ENCODE data around the gene CSF1.

Gene CSF1

GRCh38 chr1:109901524-109902145, 9.0 kb upstream of the CSF1 start:
- peak; percentile 52 for DNase-seq (ENCODE audit: low spot score)

GRCh38 chr1:109902204-109902985, 8.3 kb upstream of the CSF1 start:
- no peak for DNase-seq (ENCODE audit: low spot score)

GRCh38 chr1:109903376-109903930, 7.2 kb upstream of the CSF1 start:
- no peak for DNase-seq (ENCODE audit: low spot score)

- no peak for DNase-seq (ENCODE audit: low spot score)
Measured at GRCh38 chr1:109904105-109904817, 6.4 kb upstream of the CSF1 start.

- DNase-seq (ENCODE audit: low spot score): no peak
Measured at GRCh38 chr1:109905491-109905890, 5.2 kb upstream of the CSF1 start.

- DNase-seq (ENCODE audit: low spot score): no peak
Measured at GRCh38 chr1:109906160-109906838, 4.3 kb upstream of the CSF1 start.

- no peak for DNase-seq (ENCODE audit: low spot score)
Measured at GRCh38 chr1:109906839-109907180, 3.8 kb upstream of the CSF1 start.

- no peak for DNase-seq (ENCODE audit: low spot score)
Measured at GRCh38 chr1:109907190-109907774, 3.4 kb upstream of the CSF1 start.

GRCh38 chr1:109908836-109909235, 1.8 kb upstream of the CSF1 start:
- DNase-seq (ENCODE audit: low spot score): no peak

- no peak for DNase-seq (ENCODE audit: low spot score)
Measured at GRCh38 chr1:109909561-109909960, 1.1 kb upstream of the CSF1 start.

- DNase-seq (ENCODE audit: low spot score): no peak
Measured at GRCh38 chr1:109910963-109911798, 532 bp downstream of the CSF1 start.

GRCh38 chr1:109912214-109912861, 1.7 kb downstream of the CSF1 start:
- DNase-seq (ENCODE audit: low spot score): no peak

- no peak for DNase-seq (ENCODE audit: low spot score)
Measured at GRCh38 chr1:109912873-109913272, 2.2 kb downstream of the CSF1 start.

- DNase-seq (ENCODE audit: low spot score): no peak
Measured at GRCh38 chr1:109913360-109913879, 2.8 kb downstream of the CSF1 start.

GRCh38 chr1:109914587-109915240, 4.1 kb downstream of the CSF1 start:
- DNase-seq (ENCODE audit: low spot score): no peak

GRCh38 chr1:109917051-109917767, 6.6 kb downstream of the CSF1 start:
- DNase-seq (ENCODE audit: low spot score): no peak

- no peak for DNase-seq (ENCODE audit: low spot score)
Measured at GRCh38 chr1:109917768-109918606, 7.3 kb downstream of the CSF1 start.

GRCh38 chr1:109918671-109919070, 8.0 kb downstream of the CSF1 start:
- no peak for DNase-seq (ENCODE audit: low spot score)

Data from HuH-7 (cell line).